SK-N-SH treated with all-trans-retinoic acid at 6 μM for 48 hours (cell line): ENCODE data around the gene RAN.

Experiments used
- ATAC-seq: fragments of 200-7000 bp; cut with Tn5 transposase; 3 replicates; pipeline ENCODE4 v1.9.1; 2020; ENCODE audit warnings: mild to moderate bottlenecking, moderate library complexity
- ARNTL ChIP-seq: fragments of 450-650 bp; formaldehyde crosslinking; IDR thresholded peaks from 2 replicates; pipeline ENCODE4 v1.5.0; 2020; ENCODE audit warnings: low read depth, mild to moderate bottlenecking, moderate library complexity, borderline replicate concordance
- BACH2 ChIP-seq: fragments of 250-450 bp; sonication (Bioruptor Pico); IDR thresholded peaks from 2 replicates; pipeline ENCODE4 v1.9.0; 2021; ENCODE audit warnings: mild to moderate bottlenecking, borderline replicate concordance
- CREB5 ChIP-seq: fragments of 250-450 bp; sonication (Bioruptor Pico); IDR thresholded peaks from 2 replicates; pipeline ENCODE4 v1.5.1; 2020; ENCODE audit warnings: low read depth, mild to moderate bottlenecking, moderate library complexity
- CSDC2 ChIP-seq: fragments of 250-450 bp; sonication (Bioruptor Pico); IDR thresholded peaks from 2 replicates; pipeline ENCODE4 v1.5.0; 2020; ENCODE audit warnings: mild to moderate bottlenecking, moderate library complexity
- ESRRG ChIP-seq: fragments of 250-450 bp; sonication (Bioruptor Pico); IDR thresholded peaks from 2 replicates; pipeline ENCODE4 v1.6.1; 2021; ENCODE audit warnings: mild to moderate bottlenecking
- GLIS3 ChIP-seq: fragments of 250-450 bp; sonication (Bioruptor Pico); IDR thresholded peaks from 2 replicates; pipeline ENCODE4 v1.5.0; 2020; ENCODE audit warnings: mild to moderate bottlenecking, moderate library complexity
- ISL1 ChIP-seq: fragments of 250-450 bp; sonication (Bioruptor Pico); IDR thresholded peaks from 2 replicates; pipeline ENCODE4 v2.1.2; 2022; ENCODE audit warnings: mild to moderate bottlenecking, moderate library complexity
- OSR1 ChIP-seq: fragments of 250-450 bp; sonication (Bioruptor Pico); IDR thresholded peaks from 2 replicates; pipeline ENCODE4 v1.8.0; 2022; ENCODE audit warnings: moderate library complexity, mild to moderate bottlenecking, inconsistent platforms
- PATZ1 ChIP-seq: fragments of 250-450 bp; sonication (Bioruptor Pico); IDR thresholded peaks from 2 replicates; pipeline ENCODE4 v1.8.0; 2020; ENCODE audit warnings: mild to moderate bottlenecking, moderate library complexity, borderline replicate concordance
- POU6F1 ChIP-seq: fragments of 250-450 bp; sonication (Bioruptor Pico); IDR thresholded peaks from 2 replicates; pipeline ENCODE4 v1.8.0; 2021; ENCODE audit warnings: low read depth, mild to moderate bottlenecking, moderate library complexity, borderline replicate concordance
- RARB ChIP-seq: fragments of 250-450 bp; sonication (Bioruptor Pico); IDR thresholded peaks from 2 replicates; pipeline ENCODE4 v1.8.0; 2021; ENCODE audit warnings: mild to moderate bottlenecking, moderate library complexity
- SNAI2 ChIP-seq: fragments of 250-450 bp; sonication (Bioruptor Pico); IDR thresholded peaks from 2 replicates; pipeline ENCODE4 v1.5.0; 2020; ENCODE audit warnings: mild to moderate bottlenecking, moderate library complexity
- TCF4 ChIP-seq: fragments of 250-450 bp; sonication (Bioruptor Pico); IDR thresholded peaks from 2 replicates; pipeline ENCODE4 v1.8.0; 2021; ENCODE audit warnings: mild to moderate bottlenecking, moderate library complexity, borderline replicate concordance
- TSHZ2 ChIP-seq: fragments of 250-450 bp; sonication (Bioruptor Pico); IDR thresholded peaks from 2 replicates; pipeline ENCODE4 v1.5.0; 2020; ENCODE audit warnings: mild to moderate bottlenecking, moderate library complexity
- ZFP3 ChIP-seq: fragments of 250-450 bp; sonication (Bioruptor Pico); IDR thresholded peaks from 2 replicates; pipeline ENCODE4 v1.5.0; 2020; ENCODE audit warnings: mild to moderate bottlenecking, moderate library complexity
- ZNF70 ChIP-seq: fragments of 450-650 bp; formaldehyde crosslinking; IDR thresholded peaks from 2 replicates; pipeline ENCODE4 v1.5.0; 2020; ENCODE audit warnings: mild to moderate bottlenecking, moderate library complexity
- ZNF8 ChIP-seq: fragments of 450-650 bp; formaldehyde crosslinking; IDR thresholded peaks from 2 replicates; pipeline ENCODE4 v1.5.0; 2020; ENCODE audit warnings: mild to moderate bottlenecking, moderate library complexity

The RAN gene

GRCh38 chr12:130871286-130872178, at the start of gene RAN:
Gene RAN, plus strand, starts transcription at chr12:130872066. Its CDS starts 528 bp downstream, at chr12:130872594.
- ATAC-seq: peak; percentile 88
- TF ChIP-seq BACH2 (CRISPR knock-in tag) (no peak), CSDC2 (CRISPR knock-in tag) (no peak), ZNF70 (CRISPR knock-in tag) (no peak), ZNF8 (no peak), CREB5 (CRISPR knock-in tag) (no peak), TCF4 (CRISPR knock-in tag) (no peak), POU6F1 (CRISPR knock-in tag) (no peak), ARNTL (no peak), GLIS3 (no peak), OSR1 (CRISPR knock-in tag) (no peak), TSHZ2 (no peak)
- TF ChIP-seq, all 23 proteins: peak for 0

GRCh38 chr12:130825771-130826150, 46.1 kb upstream of the RAN start:
- TF ChIP-seq RARB: no peak
- no peak for TF ChIP-seq ARNTL
- TF ChIP-seq TCF4 (CRISPR knock-in tag): no peak
- no peak for TF ChIP-seq PATZ1
- TF ChIP-seq TSHZ2: no peak
- TF ChIP-seq ZFP3 (CRISPR knock-in tag): no peak
- TF ChIP-seq SNAI2: no peak
- no peak for TF ChIP-seq BACH2 (CRISPR knock-in tag)
- TF ChIP-seq ESRRG (CRISPR knock-in tag): no peak
- no peak for TF ChIP-seq CSDC2 (CRISPR knock-in tag)
- no peak for TF ChIP-seq OSR1 (CRISPR knock-in tag)
- no peak for TF ChIP-seq ISL1 (CRISPR knock-in tag)
- no peak for ATAC-seq

GRCh38 chr12:130826151-130826801, 45.6 kb upstream of the RAN start:
- TF ChIP-seq GLIS3: no peak
- no peak for TF ChIP-seq PATZ1
- TF ChIP-seq ISL1 (CRISPR knock-in tag): no peak
- ATAC-seq: peak; percentile 96
